Measurements from ENCODE around the gene TSPAN14.

Gene TSPAN14

DNA sequence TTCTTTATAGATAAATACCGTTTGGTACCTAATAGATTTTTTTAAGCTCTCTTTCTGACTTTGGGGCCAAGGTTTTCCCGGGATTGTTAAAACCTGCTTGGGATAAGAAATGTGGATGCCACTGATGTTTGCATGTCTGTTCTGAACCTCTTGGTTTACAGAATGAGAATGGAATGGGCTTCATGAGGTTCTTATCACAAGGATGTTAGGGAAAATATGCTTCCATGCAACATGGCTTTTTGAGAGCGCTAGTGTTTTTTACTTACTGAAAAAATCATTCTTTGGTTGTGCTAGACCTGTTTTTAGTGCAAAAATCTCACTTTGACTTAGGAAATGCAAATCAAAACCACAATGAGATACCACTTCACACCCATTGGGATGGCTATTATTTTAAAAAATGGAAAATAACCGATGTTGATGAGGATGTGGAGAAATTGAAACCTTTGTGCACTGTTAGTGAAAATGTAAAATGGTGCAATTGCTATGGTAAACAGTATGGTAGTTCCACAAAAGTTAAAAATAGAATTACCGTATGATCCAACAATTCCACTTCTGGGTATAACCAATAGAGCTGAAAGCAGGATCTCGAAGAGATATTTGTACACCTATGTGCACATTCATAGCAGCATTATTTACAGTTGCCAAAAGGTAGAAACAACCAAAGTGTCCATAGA, 38.9 kb downstream of the TSPAN14 start:
- TF ChIP-seq, protein P1, sequence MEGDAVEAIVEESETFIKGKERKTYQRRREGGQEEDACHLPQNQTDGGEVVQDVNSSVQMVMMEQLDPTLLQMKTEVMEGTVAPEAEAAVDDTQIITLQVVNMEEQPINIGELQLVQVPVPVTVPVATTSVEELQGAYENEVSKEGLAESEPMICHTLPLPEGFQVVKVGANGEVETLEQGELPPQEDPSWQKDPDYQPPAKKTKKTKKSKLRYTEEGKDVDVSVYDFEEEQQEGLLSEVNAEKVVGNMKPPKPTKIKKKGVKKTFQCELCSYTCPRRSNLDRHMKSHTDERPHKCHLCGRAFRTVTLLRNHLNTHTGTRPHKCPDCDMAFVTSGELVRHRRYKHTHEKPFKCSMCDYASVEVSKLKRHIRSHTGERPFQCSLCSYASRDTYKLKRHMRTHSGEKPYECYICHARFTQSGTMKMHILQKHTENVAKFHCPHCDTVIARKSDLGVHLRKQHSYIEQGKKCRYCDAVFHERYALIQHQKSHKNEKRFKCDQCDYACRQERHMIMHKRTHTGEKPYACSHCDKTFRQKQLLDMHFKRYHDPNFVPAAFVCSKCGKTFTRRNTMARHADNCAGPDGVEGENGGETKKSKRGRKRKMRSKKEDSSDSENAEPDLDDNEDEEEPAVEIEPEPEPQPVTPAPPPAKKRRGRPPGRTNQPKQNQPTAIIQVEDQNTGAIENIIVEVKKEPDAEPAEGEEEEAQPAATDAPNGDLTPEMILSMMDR (IDR thresholded peaks at IDR 0.05) = no peak

DNA sequence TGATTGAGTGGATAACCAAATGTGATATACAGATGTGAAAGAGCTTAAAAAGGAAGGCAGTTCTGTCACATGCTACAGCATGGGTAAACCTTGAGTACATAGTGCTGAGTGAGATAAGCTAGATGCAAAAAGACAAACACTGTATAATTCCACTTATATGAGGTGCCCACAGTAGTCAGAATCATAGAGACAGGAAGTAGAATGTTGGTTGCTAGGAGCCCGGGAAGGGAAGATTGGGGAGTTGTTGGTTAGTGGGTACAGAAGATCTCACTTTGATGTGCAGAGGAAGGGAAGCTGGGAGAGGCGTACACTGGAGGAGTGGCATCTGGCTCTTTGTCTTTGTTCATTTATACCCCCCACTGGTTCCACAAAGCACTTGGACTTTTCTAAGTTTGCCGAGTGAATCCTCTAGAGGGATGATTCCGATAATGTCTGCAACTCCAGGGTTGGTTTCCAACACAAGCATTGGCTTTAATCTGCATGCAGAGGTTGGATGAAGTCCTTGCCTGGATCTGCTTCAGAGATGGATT, 39.5 kb downstream of the TSPAN14 start:
- TF ChIP-seq, protein P1 (IDR thresholded peaks at IDR 0.05) = no peak

DNA sequence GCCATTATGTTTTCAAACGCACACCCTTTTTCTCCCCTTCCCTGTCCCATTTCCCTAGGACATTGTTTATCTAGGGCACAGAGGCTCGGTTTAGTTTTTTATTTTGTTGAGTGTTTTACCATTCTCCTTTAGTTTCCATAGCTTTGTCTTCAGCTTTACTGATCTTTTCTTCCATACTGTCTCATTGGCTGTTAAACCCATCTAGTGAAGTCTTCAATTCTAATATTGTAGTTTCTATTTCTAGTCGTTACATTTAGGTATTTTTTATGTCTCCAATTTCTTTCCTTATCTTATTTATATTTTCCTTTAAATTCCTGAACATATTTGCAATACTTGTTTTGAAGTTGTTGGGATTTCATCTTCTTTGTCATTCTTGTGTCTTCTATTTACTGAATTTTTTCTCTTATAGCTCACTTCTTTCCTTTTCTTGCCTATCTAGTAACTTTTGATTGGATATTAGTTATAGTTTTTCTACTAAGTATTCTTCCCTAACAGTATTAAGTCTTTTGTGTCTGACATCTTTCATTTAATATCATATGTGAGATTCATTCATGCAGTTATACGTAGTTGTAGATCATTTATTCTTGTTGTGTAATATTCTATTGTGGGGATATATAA, 42.6 kb downstream of the TSPAN14 start:
- TF ChIP-seq, protein P1 (IDR thresholded peaks at IDR 0.05) = no peak

DNA sequence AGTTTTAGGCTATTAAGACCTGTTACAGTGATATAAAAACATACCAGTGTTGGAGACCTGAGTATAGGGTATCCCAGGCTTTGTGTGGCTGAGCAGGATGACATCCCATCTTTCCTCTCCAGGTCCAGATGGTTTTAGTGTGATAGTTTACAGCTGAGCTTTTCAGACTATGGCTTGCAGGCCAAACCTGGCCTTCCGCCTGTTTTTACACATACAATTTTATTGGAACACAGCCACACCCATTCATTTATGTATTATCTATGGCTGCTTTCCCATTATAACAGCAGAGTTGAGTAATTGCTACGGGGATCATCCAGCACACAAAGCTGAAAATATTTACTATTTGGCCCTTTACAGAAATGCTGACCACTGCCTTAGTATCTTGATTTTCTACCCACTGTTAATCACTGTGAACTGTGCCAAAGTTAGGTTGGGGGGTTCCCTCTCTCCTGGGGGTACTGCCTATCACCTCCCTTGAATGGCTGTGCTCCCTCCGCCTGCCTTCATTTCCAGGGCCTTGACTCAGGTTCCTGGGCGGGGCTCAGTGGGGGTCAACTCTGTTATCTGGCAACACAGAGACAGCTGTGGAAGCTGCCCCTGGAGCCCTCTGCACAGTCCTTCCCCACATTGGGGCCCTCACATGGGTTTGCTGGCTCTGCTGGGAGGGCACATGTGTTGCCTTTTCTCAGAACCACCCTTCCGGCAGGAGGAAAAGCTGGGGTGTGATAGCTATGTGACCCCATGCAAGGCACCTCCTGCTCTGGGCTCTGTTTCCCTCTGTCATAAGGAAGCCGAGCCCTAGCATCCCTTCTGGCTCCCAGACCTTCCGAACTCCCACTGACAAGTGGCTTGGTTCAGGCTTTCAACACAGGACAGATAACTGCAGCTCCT, 43.3 kb downstream of the TSPAN14 start:
- TF ChIP-seq, protein P1 (IDR thresholded peaks at IDR 0.05) = no peak

DNA sequence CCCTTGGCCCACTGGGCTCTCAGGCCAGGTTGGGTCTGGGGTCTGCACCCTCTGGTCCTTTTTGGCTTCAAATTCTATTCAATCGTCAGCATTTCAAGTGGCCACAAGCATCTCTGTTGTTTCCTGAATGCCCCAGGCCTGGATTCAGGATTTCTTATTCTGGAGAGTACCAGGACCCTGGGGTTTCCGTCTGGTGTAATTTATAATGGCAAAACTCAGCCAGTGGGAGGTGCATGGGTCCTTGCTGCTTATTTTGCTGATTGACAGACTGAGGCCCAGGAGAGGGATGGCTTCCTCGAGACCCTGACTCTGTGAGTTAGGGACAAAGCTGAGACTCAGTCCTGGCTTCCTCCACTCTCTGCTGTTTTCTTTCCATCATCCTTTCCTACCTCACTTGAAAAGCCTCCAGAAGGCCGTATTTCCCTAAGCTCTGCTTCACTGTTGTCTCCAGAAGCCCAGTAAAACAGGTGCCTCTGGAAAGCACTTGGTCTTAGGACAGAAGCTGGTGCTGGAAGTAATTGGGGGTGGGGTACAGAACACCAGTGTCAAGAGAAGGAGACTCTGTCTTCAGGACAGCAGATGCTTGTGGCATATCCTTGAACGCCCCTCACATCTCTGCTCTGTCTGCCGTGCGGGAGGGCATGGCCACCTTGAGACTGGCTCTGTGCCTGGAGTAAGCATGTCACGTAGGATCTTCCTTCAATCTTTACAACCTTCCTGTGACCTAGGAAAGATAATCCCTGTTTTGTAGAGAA, 44.1 kb downstream of the TSPAN14 start:
- TF ChIP-seq, protein P1 (IDR thresholded peaks at IDR 0.05) = no peak

DNA sequence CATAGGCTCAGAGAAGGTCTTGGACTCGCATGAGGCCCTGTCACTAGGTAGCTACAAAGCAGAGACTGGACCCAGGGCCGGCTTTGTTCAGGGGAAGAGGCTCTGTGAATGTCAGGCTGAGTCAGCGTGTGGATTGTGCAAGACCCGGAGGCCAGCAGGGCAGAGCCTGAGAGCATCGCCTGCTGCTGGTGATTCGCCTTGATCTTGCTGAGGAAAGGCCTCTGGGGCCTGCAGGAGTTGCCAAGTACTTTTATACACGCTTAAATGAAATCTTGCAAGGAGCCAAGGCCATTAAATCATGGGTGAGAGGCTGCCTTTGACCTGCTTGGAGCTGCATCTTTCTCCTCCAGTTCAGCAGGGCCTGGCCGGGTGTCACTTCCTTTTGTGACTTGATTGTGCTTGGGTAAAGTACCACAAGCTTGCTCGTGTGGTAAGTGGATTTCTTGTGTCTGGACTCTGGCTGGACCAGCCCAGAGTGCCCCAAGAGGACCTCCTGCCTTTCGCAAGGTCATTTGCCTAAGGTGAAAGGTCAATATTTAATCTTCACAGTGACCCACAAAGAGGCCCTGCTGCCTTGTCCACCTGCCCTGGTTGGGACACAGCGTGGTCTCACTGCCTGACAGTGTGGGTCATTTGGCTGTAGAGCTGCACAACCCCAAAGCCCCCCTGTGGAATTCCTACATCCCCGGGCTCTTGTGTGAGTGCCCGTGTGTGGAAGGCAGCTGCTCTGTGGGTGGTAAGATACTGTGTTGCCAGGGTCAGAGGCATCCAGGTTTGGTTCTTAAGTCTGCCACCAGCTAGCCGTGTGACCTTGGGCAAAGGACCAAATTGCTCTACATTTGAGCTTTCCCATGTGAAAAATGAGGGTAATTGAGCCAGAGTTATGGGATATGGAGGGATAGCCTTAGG, 45.0 kb downstream of the TSPAN14 start:
- TF ChIP-seq, protein P1 (IDR thresholded peaks at IDR 0.05) = no peak
